Upper lobe of left lung (tissue), 6 donors: ENCODE measurements around the gene PUM2. TPM values are rescaled to one million over a fixed set of nuclear protein-coding genes. Genes with fewer than 3 reads are reported as not detected.

Experiments
- ATAC-seq, 2 donors: fragments of 200-7000 bp; cut with Tn5 transposase; one replicate each; pipeline ENCODE4 v1.9.1; 2022; ENCODE audit warnings: mild to moderate bottlenecking in 2 of 2, moderate library complexity in 2 of 2; ENCODE audit not compliant: low FRiP score in 2 of 2
- DNase-seq, 2 donors: peaks; one replicate each; pipeline ENCODE4 v3.0.0-alpha.2; 2019 to 2020
- H3K27ac ChIP-seq, 4 donors: fragments of 200-600 bp; sonication (generic); one replicate each; pipeline ENCODE4 v1.5.1; 2016 to 2019
- H3K27me3 ChIP-seq, 4 donors: fragments of 200-600 bp; sonication (generic); one replicate each; pipeline ENCODE4 v1.5.1; 2017 to 2019
- H3K36me3 ChIP-seq, 4 donors: fragments of 200-600 bp; sonication (generic); one replicate each; pipeline ENCODE4 v1.5.1; 2016 to 2019
- H3K4me1 ChIP-seq, 4 donors: fragments of 200-600 bp; sonication (generic); one replicate each; pipeline ENCODE4 v1.5.1; 2018 to 2019
- H3K4me3 ChIP-seq, 4 donors: fragments of 200-600 bp; sonication (generic); one replicate each; pipeline ENCODE4 v1.5.1; 2017 to 2019; ENCODE audit warnings: mild to moderate bottlenecking in 2 of 4, moderate library complexity in 1 of 4
- H3K9me3 ChIP-seq, 4 donors: fragments of 200-600 bp; sonication (generic); one replicate each; pipeline ENCODE4 v1.5.1; 2018 to 2019
- CTCF ChIP-seq, 6 experiments: fragments of 450-650 bp in 4 of 6; fragments of 200-600 bp in 2 of 6; sonication (generic) in 2 of 6; IDR thresholded peaks; one replicate each; pipeline ENCODE4 v1.5.1; 2016 to 2019; ENCODE audit warnings: antibody characterized with exemption in 6 of 6
- EP300 ChIP-seq, 4 donors: sonication (generic); formaldehyde crosslinking; IDR thresholded peaks; one replicate each; pipeline ENCODE4 v1.5.1; 2017; ENCODE audit warnings: antibody characterized with exemption in 4 of 4, control low read depth in 2 of 4
- POLR2A ChIP-seq, 4 donors: fragments of 450-650 bp; IDR thresholded peaks; one replicate each; pipeline ENCODE4 v1.5.1; 2016 to 2017; ENCODE audit warnings: antibody characterized with exemption in 4 of 4, mild to moderate bottlenecking in 2 of 4
- POLR2AphosphoS5 ChIP-seq, 2 donors: sonication (generic); formaldehyde crosslinking; IDR thresholded peaks; one replicate each; pipeline ENCODE4 v1.5.1; 2017; ENCODE audit warnings: antibody characterized with exemption in 2 of 2
- WGBS, 2 donors: methylation state at CpG; one replicate each; pipeline ENCODE4 v1.1.5; 2017 to 2018; 5-methylcytosine and 5-hydroxymethylcytosine counted together
- total RNA-seq, 6 donors: library from RNA; depleted of rRNA in 4 of 6; stranded (reverse); fragments of >200 nt in 4 of 6; gene quantifications; one replicate each; pipeline versions ENCODE4 v1.1.0 to v1.2.1, GENCODE V29; 2016 to 2021
- donor health status: DM: no; HTN: no; CAD: no; lungs with moderate emphysema.
- donor health status: DM: no; HTN: yes; CAD: no; lungs with severe emphysema.

The PUM2 gene
- total RNA-seq, 6 donors from 2014 or later = 33.1 to 114 (median 86.6) TPM

DNA sequence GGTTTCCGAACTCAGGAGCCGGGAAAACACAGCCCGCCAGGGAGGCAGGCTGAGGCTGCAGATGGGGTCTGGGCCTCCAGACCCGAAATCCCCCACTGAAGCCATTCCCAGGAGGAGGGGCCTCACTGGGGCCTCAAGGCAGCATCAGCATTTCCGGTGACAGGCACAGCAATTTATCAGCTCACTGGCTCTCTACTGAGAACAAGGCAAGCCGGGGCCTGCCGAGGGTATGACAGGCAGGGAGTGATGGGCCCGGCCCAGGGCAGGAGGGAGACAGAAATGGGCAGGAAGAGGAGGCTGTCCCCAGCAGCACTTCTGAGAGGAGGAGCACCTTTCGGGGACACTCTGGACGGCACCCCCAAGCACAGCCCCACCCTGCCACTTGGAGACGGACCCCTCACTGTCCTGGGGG lies 138.2 kb downstream of the PUM2 start:
- 32 to 48% methylated on average over 7 to 8 of the region's 11 CpGs for WGBS, 2 donors
- peak overlapping the region; percentile 67 to 82 (median 75) for H3K27ac ChIP-seq
- DNase-seq = no peak
- H3K27me3 ChIP-seq = no peaks in the 10 kb centered on the region
- no peak overlapping the region for H3K4me3 ChIP-seq
- H3K4me1 ChIP-seq = peaks cover 4 to 54% (median 35%) of the 10 kb centered on the region in 4 donors
- TF ChIP-seq EP300 (IDR thresholded peaks at IDR 0.05) = no peak
- no peak for TF ChIP-seq POLR2AphosphoS5 (IDR thresholded peaks at IDR 0.05)
- no peak for TF ChIP-seq CTCF (IDR thresholded peaks at IDR 0.05)
- TF ChIP-seq POLR2A (IDR thresholded peaks at IDR 0.05) = no peak
- no peaks in the 10 kb centered on the region for H3K9me3 ChIP-seq
- H3K36me3 ChIP-seq = no peaks in the 10 kb centered on the region
- ATAC-seq = no peak

DNA sequence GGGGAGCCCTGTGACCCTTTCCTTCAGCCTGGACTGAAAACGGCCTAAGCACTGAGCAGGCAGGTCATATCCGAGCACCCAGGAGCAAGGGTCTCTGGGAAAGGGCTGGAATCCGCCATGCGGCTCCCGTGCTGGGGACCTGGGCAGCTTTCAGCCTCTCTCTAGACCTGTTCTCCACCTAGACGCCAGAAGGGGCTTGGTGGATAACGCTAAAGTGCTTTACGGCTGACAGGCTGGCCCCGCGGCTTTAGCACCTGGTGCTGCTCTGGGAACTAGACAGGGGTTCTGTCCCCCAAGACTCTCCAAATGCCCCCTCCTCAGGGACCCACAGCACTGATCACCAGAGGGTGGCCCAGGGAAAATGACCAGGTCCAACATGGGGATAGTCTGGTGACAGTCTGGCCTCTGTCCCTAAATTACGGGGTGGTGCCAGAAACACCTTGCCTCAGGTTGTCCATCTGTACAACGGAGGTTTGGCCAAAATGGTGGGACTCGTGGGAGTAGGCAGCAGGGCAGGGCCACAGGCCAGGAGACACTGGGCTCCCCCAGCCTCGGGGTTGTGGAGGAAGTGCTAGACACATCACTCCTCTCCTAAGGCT lies 138.7 kb downstream of the PUM2 start:
- Histone ChIP-seq H3K4me1 (peaks cover 4 to 55% (median 37%) of the 10 kb centered on the region in 4 donors), H3K9me3 (no peaks in the 10 kb centered on the region), H3K27ac (peak overlapping the region; percentile 67 to 82 (median 75)), H3K36me3 (no peaks in the 10 kb centered on the region), H3K4me3 (no peak overlapping the region), H3K27me3 (no peaks in the 10 kb centered on the region)
- ATAC-seq (no peak), DNase-seq (no peak)
- 60 to 95% methylated on average over 3 to 12 of the region's 14 CpGs for WGBS, 2 donors
- TF ChIP-seq CTCF (IDR thresholded peaks at IDR 0.05) (no peak), POLR2A (IDR thresholded peaks at IDR 0.05) (no peak), EP300 (IDR thresholded peaks at IDR 0.05) (no peak), POLR2AphosphoS5 (IDR thresholded peaks at IDR 0.05) (no peak)

- DNase-seq = no peak
- no peak for ATAC-seq
- H3K36me3 ChIP-seq = no peaks in the 10 kb centered on the region
- no peak overlapping the region for H3K4me3 ChIP-seq
- H3K27me3 ChIP-seq = no peaks in the 10 kb centered on the region
- H3K9me3 ChIP-seq = no peaks in the 10 kb centered on the region
- peaks cover 7 to 60% (median 41%) of the 10 kb centered on the region in 4 donors for H3K4me1 ChIP-seq
- TF ChIP-seq POLR2AphosphoS5 (IDR thresholded peaks at IDR 0.05) (no peak), EP300 (IDR thresholded peaks at IDR 0.05) (no peak), POLR2A (IDR thresholded peaks at IDR 0.05) (no peak), CTCF (IDR thresholded peaks at IDR 0.05) (no peak)
- peak overlapping the region; percentile 42 to 82 (median 72) for H3K27ac ChIP-seq
- 88% methylated on average over 4 to 12 of the region's 12 CpGs for WGBS, 2 donors
Observed at GRCh38 chr2:20211420-20211819, 139.2 kb downstream of the PUM2 start.

- no peak for DNase-seq
- H3K27me3 ChIP-seq = no peaks in the 10 kb centered on the region
- ATAC-seq = no peak
- no peaks in the 10 kb centered on the region for H3K36me3 ChIP-seq
- H3K9me3 ChIP-seq = no peaks in the 10 kb centered on the region
- TF ChIP-seq EP300 (IDR thresholded peaks at IDR 0.05) = no peak
- TF ChIP-seq CTCF (IDR thresholded peaks at IDR 0.05) = no peak
- TF ChIP-seq POLR2AphosphoS5 (IDR thresholded peaks at IDR 0.05) = no peak
- TF ChIP-seq POLR2A (IDR thresholded peaks at IDR 0.05) = no peak
- H3K4me1 ChIP-seq = peaks cover 7 to 70% (median 47%) of the 10 kb centered on the region in 4 donors
- H3K27ac ChIP-seq = peak overlapping the region in 3 of 4 donors; percentile 42 to 84 (median 82)
- WGBS, 2 donors = 64 to 73% methylated on average over 4 to 8 of the region's 8 CpGs
- no peak overlapping the region for H3K4me3 ChIP-seq
Observed at GRCh38 chr2:20210462-20210861, 140.2 kb downstream of the PUM2 start.
